Activated CD4-positive, alpha-beta T cell treated with anti-CD3 and anti-CD28 coated beads for 4 hours (primary cell): ENCODE results near the gene IL34.
"Not testable (repeated sequence)": the region's sequence is repeated elsewhere in the genome, so short reads cannot be mapped to it uniquely, and the experiment has no call there.

Source experiments
- DNase-seq, 2 donors: peaks; one replicate each; pipeline ENCODE4 v3.0.0-alpha.2; 2020

The IL34 gene

GRCh38 chr16:70659953-70660671 lies 13.8 kb downstream of the IL34 start:
- no peak for DNase-seq

DNA sequence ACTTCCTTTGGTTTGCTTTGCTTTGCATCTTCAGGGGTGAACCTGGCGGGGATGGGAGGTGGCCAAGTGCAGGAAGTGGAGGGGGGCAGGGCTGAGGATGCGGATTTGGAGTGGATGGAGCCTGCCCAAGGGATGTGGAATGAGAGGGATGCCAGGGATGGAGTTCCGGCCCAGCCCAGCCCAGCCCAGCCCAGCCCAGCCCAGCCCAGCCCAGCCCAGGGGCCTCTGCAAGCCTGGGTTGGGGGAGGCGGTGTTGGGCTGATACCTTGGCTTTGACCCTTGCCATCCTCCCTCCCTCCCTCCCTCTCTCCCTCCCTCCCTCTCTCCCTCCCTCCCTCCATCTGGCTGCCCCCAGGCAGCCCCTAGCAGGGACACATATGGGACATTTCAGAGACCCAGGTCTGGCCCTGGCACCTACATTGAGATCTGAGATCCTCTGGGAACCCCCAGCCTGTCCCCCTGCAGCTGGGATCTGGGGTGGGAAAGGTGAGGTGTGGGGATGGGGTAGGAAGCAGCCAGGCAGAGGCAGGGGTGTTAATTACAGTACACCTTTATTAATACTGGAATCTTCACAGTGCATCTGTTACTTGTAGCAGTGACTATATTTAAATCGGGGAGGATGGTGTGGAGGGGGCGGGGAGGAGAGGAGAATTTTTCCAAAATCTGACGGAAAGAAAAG lies 14.5 kb downstream of the IL34 start:
- DNase-seq, result no peak

GRCh38 chr16:70661534-70661917 lies 15.2 kb downstream of the IL34 start:
- DNase-seq, result no peak

DNA sequence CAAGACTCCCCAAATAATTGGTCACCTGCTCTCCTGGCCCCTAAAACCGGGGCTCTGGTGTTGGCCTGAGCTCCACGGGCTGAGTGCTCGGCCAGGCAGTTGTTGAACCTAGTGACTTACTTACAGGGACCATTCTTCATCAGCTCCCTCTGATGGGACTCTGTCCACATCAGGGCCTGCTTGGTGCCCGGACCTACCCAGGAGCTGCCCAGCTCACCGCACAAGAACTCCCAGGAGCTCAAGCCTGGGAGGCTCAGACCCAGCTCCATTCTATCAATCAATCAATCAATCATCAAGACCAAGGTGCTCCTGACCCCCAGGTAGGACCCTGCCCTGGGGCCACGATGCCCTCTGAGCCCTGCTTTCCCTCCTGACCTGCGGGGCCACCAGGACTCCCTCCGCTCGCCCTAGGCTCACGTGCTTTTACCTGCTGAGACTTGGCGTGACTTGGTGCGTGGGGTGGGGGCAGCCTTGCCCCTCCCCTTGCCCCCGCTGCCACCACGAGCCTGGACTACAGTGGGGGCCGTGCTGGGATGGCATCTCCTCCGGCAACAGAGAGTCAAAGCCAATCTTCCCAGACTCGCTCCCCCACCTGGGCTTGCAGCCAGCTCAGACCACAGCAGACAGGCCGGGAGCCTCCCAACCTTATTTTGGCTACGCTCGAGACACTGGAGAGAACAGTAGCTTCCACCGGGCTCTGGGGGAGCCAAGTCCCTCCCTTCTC lies 15.7 kb downstream of the IL34 start:
- no peak for DNase-seq

- DNase-seq, result no peak
These were observed 16.7 kb downstream of the IL34 start for GRCh38 chr16:70662991-70663523.

- no peak for DNase-seq
These were observed 17.4 kb downstream of the IL34 start for GRCh38 chr16:70663524-70664324.

DNA sequence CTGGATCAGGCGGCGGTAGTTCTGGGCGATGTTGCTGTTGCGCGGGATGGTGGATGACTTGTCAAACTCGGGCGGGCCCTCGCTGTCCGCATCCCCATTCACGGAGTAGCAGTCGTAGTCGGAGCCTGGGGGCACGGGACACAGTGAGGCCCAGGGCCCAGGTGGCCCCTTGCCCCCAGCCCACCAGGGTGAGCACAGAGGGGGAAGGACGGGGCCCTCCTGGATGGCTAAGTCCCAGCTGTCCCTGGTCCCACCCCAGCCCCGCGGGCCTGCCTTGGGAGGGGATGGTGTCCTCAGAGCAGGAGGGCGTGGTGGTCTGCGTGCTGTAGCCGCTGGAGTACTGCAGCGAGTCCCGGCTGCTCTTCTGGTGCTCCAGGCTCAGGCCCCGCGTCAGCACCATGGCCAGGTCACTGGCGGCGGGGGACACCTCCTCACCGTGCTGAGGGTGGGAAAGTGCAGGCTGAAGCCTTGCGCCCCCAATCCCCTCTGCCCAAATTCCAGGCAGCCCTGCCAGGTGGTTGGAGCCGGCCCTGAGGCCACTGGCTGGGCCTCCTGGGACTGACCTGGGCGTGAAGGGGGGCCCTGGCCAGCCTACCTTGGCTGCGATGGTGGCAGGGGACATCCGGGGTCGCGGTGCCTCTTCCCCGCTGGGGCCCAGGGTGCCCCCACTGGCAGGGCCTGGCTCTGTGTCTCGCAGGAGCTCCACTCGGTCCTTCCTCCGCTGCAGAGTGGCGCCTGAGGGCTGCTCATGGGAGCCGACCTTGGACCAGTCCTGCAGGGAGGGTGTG lies 18.2 kb downstream of the IL34 start:
- DNase-seq, result no peak

DNA sequence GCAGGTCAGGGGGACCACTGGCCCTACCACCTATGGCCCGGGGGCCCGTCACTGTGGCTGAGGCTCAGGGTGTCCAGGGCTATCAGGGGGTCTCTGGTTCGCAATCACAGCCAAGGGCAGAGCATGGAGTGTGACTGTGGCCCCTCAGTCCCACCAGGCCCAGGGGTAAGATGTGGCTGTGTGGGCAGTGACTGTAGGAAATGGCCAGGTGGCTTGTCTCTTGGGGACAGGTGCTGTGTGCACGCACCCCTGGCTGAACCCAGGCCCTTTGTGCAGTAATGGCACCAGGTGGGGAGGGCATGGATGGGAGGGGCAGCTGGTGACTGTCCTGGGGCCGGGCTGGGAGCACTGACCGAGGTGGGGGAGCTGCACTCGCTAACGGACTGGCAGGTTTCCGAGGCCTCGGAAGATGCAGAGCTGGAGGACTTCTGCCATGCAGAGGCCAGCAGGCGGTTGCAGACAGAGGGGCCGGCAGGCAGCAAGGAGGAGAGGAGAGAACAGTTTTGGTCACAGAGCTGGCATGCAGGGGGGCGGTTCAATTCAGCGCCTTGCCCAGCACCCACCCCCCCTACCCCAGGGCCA lies 18.8 kb downstream of the IL34 start:
- no peak for DNase-seq

GRCh38 chr16:70665806-70666735 lies 19.7 kb downstream of the IL34 start:
- no peak for DNase-seq

DNA sequence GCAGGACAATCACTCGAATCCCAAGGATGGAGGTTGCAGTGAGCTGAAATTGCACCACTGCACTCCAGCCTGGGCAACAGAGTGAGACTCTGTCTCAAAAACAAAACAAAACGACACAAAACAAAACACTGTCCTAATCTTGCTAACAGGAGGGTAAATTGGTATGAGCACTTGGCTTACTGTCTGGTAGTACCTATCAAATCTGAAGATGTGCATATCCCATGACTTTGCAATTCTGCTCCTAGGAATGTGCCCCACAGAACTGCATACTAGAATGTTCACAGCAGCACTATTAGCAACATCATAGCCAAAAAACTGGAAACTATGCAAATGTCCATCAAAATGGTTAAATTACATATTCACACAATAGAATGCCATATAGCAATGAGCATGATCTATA lies 23.8 kb downstream of the IL34 start:
- no peak for DNase-seq

DNA sequence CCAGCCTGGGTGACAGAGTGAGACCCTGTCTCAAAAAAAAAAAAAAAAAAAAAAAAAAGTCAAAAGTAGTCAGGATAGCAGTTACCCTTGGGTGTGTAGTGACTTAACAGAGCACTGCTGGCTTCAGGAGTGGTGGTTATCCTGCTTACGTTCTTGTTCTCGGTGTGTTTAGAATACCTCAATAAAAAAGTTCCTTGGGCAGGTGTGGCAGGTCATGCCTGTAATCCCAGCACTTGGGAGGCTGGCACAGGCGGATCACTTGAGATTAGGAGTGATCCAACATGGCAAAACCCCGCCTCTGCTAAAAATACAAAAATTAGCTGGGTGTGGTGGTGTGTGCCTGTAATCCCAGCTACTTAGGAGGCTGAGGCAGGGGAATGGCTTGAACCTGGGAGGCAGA lies 24.6 kb downstream of the IL34 start:
- DNase-seq, result not testable (repeated sequence)

DNA sequence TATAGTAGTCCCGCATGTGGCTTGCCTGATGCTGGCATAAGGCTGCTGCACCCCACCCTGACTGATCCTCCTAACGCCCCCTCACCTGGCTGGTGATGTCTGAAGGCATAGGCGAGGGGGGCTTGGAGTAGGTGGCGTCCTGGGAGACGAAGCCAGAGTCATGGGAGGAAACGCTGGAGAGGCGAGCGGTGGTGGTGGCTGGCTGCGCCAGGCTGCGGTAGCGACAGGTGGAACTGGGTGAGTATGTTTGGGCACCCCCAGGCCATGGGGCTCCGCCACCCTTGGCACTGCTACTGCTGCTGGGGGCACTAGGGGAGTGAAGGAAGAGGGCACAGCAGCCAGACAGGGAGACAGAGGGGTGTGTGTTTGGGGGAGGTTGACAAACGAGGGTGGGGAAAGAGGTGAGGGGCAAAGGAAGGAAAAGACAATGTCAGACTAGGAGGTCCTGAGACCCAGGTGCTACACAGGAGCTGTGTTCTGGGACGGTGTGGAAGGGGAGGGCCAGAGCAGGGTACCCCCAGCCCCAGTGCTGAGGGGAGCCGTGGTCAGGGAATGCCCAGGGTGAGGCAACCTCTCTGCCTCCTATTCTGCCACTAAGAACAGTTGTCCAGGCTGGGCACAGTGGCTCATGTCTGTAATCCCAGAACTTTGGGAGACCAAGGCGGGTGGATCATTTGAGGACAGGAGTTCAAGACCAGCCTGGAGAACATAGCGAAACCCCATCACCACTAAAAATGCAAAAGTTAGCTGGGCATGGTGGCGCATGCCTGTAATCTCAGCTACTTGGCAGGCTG lies 28.1 kb downstream of the IL34 start:
- DNase-seq, result no peak

GRCh38 chr16:70675851-70676513 lies 29.6 kb downstream of the IL34 start:
- DNase-seq, result no peak

DNA sequence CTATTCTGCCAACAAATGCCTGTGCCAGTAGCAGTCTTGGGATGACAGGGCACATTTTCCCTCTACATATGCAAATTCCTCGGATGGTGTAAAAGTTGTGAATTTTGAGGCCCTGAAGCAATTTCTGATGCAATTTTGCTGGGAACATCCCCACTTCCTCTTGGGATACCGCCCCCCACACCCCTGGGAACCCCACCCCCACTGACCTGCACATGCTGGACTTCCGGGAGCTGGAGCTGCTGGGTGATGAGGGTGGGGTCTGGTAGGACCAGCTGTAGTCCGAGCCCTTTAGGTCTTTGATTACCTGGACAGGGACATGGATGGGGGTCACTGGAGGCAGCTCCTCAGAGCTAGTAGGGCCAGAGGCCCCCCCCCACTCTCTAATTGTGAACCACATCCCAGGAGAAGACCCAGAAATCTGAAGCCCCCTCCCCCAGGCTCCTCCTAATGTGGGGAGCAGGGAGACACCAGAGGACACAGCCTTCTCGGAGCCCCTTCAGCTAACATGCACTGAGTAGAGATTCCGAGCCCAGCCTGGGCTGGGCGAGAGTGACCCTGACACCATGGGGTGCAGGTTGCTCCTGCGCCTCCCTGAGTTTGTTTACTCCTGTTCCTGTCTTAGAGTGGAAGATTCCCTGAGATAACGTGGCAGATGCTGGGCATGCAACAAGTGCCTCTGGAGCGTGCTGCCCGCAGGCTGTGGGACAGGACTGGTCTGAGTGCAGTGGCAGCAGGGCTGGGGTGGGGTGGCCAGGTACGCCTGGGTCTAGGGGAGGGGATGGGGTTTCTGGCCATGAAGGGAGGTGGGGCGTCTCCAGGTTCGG lies 30.5 kb downstream of the IL34 start:
- DNase-seq, result no peak

- DNase-seq, result no peak
These were observed 31.3 kb downstream of the IL34 start for GRCh38 chr16:70677499-70678120.

DNA sequence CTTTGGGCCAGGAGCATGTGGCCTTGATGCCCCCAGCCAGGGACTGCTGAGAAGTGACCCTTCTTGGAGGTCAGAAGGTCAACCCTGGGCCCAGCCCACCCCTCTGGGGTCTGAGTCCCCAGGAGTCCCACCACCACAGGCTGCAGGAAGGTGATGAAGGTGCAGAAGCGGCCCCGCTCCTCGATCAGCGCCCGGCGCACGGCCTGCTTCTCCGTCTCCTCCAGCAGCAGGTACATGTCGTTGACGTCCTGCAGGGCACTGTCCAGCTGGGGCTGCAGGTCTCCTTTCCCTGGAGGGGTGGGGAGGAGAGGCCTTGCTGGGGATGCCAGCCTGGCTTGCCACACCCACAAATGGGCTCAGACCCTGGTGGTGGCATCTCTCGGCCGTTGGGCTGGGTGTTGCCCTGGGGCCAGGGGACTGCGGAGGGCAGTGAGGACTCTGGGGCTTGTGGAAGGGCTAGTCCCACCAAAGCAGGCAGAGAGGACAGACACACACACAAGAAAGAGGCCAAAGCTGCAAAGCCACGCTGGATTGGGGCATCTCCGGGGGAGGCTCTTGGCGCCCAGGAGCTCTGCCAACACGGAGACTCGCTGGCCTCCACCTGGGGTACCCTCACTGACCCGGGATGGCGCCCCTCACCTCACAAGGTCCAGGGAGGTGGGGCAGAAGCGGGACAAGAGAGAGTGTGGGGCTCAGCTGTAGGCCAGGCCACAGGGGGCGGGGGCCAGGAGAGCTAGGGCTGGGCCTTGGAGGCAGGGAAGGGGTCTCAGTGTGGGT lies 31.9 kb downstream of the IL34 start:
- DNase-seq, result no peak
